Loucy (cell line): ENCODE data around the gene UPF1.

Source experiments
- EZH2phosphoT487 ChIP-seq: fragments of 200-600 bp; IDR thresholded peaks from 2 replicates; pipeline ENCODE4 v1.6.1; 2018; ENCODE audit warnings: antibody characterized with exemption, mild to moderate bottlenecking, moderate library complexity, borderline replicate concordance
- TF ChIP-seq, protein P1 (sequence below): fragments of 200-600 bp; sonication (generic); conservative IDR thresholded peaks from 2 replicates; pipeline ENCODE4 v1.5.1; 2014; ENCODE audit warnings: mild to moderate bottlenecking, antibody characterized with exemption, low read length

DNA sequence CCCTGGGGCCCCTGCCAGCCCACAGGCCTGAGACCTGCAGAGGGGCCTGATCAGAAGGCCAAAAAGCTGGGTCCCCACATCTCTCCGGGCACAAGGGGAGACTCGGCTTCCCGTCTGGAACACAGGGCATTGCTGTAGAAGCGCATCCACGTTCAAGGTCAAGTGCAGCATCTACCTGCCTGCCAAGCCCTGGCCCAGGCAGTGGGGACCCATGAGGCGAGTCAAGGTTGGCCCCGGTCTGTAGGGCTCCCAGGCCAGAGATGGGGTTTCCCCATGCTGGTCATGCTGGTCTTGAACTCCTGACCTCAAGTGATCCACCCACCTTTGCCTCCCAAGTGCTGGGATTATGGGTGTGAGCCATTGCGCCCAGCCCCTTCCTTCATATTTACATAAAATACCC lies 27.1 kb upstream of the UPF1 start:
- TF ChIP-seq, protein P1, sequence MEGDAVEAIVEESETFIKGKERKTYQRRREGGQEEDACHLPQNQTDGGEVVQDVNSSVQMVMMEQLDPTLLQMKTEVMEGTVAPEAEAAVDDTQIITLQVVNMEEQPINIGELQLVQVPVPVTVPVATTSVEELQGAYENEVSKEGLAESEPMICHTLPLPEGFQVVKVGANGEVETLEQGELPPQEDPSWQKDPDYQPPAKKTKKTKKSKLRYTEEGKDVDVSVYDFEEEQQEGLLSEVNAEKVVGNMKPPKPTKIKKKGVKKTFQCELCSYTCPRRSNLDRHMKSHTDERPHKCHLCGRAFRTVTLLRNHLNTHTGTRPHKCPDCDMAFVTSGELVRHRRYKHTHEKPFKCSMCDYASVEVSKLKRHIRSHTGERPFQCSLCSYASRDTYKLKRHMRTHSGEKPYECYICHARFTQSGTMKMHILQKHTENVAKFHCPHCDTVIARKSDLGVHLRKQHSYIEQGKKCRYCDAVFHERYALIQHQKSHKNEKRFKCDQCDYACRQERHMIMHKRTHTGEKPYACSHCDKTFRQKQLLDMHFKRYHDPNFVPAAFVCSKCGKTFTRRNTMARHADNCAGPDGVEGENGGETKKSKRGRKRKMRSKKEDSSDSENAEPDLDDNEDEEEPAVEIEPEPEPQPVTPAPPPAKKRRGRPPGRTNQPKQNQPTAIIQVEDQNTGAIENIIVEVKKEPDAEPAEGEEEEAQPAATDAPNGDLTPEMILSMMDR, result no peak
- no peak for TF ChIP-seq EZH2phosphoT487
